ENCODE measurements around the gene RAB23.

RAB23 gene

DNA sequence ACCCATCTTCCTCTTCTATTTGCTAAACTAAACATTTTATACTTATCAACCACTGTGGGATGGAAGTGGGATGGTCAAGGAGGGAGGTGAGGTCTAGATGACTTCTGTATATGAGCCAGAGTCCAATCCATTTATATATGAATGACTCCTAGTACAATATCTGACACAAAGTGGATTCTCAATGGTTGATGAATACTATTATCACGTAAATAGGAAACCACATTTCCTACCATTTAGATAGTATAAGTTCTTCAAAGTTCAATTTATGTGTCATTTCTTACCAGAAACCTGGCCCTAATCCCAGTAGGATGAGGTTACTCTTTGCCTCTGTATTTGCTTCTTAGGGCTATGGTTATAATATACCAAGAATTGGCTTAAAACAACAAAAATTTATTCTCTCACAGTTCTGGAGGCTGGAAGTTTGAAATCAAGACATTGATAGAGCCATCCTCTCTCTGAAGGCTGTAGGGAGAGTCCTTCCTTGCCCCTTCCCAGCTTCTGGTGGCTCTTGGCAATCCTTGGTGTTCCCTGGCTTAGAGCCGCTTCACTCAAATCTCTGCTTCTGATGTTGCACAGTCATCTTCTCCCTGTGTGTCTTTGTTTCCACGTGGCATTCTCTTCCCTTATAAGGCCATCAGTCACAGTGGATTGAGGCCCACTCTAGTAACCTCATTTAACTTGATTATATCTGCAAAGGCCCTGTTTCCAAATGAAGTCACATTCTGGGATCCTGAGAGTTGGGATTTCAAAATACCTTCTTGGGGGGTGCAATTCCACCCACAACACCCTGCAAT, 41.0 kb upstream of the RAB23 start:
- peak; percentile 94 for DNase-seq (ENCODE audit: low read depth, low spot score)
- POLR2A ChIA-PET, result interaction anchor here (1.5 to 2.2 kb wide), 3 partner anchors 10 to 51 kb away, joined by 6 to 9 read pairs (median 6); partner anchors contain the start of gene RAB23
- CTCF ChIA-PET, result interaction anchor here (1.2 to 4.6 kb wide), 4 partner anchors 9 to 360 kb away, joined by 3 to 28 read pairs (median 5); partner anchors contain the start of gene PRIM2
- H3K4me3 ChIP-seq (ENCODE audit: low read depth, low read length), result no peak overlapping the region
- TF ChIP-seq, protein P1, sequence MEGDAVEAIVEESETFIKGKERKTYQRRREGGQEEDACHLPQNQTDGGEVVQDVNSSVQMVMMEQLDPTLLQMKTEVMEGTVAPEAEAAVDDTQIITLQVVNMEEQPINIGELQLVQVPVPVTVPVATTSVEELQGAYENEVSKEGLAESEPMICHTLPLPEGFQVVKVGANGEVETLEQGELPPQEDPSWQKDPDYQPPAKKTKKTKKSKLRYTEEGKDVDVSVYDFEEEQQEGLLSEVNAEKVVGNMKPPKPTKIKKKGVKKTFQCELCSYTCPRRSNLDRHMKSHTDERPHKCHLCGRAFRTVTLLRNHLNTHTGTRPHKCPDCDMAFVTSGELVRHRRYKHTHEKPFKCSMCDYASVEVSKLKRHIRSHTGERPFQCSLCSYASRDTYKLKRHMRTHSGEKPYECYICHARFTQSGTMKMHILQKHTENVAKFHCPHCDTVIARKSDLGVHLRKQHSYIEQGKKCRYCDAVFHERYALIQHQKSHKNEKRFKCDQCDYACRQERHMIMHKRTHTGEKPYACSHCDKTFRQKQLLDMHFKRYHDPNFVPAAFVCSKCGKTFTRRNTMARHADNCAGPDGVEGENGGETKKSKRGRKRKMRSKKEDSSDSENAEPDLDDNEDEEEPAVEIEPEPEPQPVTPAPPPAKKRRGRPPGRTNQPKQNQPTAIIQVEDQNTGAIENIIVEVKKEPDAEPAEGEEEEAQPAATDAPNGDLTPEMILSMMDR (IDR thresholded peaks at IDR 0.05; ENCODE audit: insufficient read depth, low read length, missing control alignments), result no peak

GRCh38 chr6:57262488-57262887, 40.4 kb upstream of the RAB23 start:
- POLR2A ChIA-PET, result interaction anchor here (1.5 to 2.2 kb wide), 3 partner anchors 9 to 51 kb away, joined by 6 to 9 read pairs (median 6); partner anchors contain the start of gene RAB23
- H3K4me3 ChIP-seq (ENCODE audit: low read depth, low read length), result no peak overlapping the region
- CTCF ChIA-PET, result interaction anchor here (1.2 to 4.6 kb wide), 4 partner anchors 10 to 53 kb away, joined by 3 to 28 read pairs (median 9); partner anchors contain the start of gene PRIM2
- no peak for DNase-seq (ENCODE audit: low read depth, low spot score)
- TF ChIP-seq, protein P1 (IDR thresholded peaks at IDR 0.05; ENCODE audit: insufficient read depth, low read length, missing control alignments), result no peak

DNA sequence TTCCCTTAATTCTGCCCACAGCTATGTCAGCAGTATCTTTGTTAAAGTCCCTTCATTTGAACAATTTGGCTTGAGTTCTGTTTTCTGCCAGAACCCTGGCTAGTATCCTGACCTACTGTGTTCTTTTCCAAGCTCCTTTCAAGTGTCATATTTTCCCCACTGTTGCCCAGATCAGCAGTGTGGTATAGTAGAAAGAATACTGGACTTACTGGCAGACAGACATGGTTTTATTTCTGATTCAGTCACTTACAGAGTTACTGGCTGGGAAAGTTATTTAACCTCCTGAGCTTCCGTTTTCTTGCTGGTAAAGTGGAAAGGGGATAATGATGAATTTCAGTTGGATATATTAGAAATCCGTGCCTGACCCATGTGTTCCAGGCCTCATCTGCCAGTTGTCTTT, 39.8 kb upstream of the RAB23 start:
- no peak for DNase-seq (ENCODE audit: low read depth, low spot score)
- POLR2A ChIA-PET, result interaction anchor here (1.5 to 2.2 kb wide), 3 partner anchors 9 to 52 kb away, joined by 6 to 9 read pairs (median 6); partner anchors contain the start of gene RAB23
- TF ChIP-seq, protein P1 (IDR thresholded peaks at IDR 0.05; ENCODE audit: insufficient read depth, low read length, missing control alignments), result no peak
- CTCF ChIA-PET, result interaction anchor here (0.9 to 4.6 kb wide), 5 partner anchors 10 to 307 kb away, joined by 3 to 28 read pairs (median 4); partner anchors contain the start of gene PRIM2
- H3K4me3 ChIP-seq (ENCODE audit: low read depth, low read length), result no peak overlapping the region

DNA sequence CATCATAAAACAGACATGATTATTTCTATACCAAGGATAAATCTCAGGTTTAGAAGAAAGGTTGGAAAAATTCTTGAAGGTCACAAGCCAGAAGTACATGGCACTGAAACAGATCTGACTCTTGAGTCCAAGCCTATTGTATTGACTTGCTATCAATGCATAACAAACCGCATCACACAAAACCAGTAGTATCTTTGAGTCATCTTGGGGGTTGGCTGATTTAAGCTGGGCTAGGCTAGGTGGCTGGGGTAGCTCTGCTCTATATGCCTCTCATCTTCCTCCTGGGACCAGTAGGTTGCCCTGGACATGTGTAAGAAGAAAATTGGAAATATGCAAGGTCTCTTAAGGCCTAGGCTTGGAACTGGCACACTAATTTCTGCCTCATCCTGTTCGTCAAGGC, 37.0 kb upstream of the RAB23 start:
- TF ChIP-seq, protein P1 (IDR thresholded peaks at IDR 0.05; ENCODE audit: insufficient read depth, low read length, missing control alignments), result no peak
- no peak overlapping the region for H3K4me3 ChIP-seq (ENCODE audit: low read depth, low read length)
- ChIA-PET POLR2A (no interaction called here), CTCF (interaction anchor here (1.2 kb wide), 1 partner anchor 9 kb away, joined by 3 read pairs; no protein-coding TSS in a partner anchor)
- DNase-seq (ENCODE audit: low read depth, low spot score), result no peak

- no peak overlapping the region for H3K4me3 ChIP-seq (ENCODE audit: low read depth, low read length)
- POLR2A ChIA-PET, result interaction anchor here (0.6 to 1.4 kb wide), 5 partner anchors 10 to 85 kb away, joined by 3 to 4 read pairs (median 3); no protein-coding TSS in a partner anchor
- TF ChIP-seq, protein P1 (IDR thresholded peaks at IDR 0.05; ENCODE audit: insufficient read depth, low read length, missing control alignments), result no peak
- DNase-seq (ENCODE audit: low read depth, low spot score), result peak; percentile 70
- CTCF ChIA-PET, result interaction anchor here (1.0 to 1.4 kb wide), 3 partner anchors 9 to 59 kb away, joined by 3 to 13 read pairs (median 7); partner anchors contain the start of gene PRIM2
Observed at GRCh38 chr6:57257911-57258541, 35.9 kb upstream of the RAB23 start.

All from AG04449 (cell line).